ENCODE measurements around the gene E2F3. TPM values are rescaled to one million over a fixed set of nuclear protein-coding genes. Genes with fewer than 3 reads are reported as not detected.

The E2F3 gene
- total RNA-seq, 1 experiment from 2014 or later: 27.1 TPM

GRCh38 chr6:20538131-20538662, 136.5 kb downstream of the E2F3 start:
- POLR2A ChIA-PET: no interaction called here
- Histone ChIP-seq H3K9me3 (ENCODE audit: control insufficient read depth in 1 of 2, insufficient read depth in 1 of 2, low read depth in 1 of 2, low read length in 2 of 2) (no peaks in the 10 kb centered on the region), H4K20me1 (ENCODE audit: insufficient read depth) (no peaks in the 10 kb centered on the region), H3K27ac (ENCODE audit: low read depth, low read length) (no peak overlapping the region), H3K27me3 (ENCODE audit: insufficient read depth, low read length) (no peaks in the 10 kb centered on the region), H2AFZ (ENCODE audit: low read depth, low read length, poor library complexity, severe bottlenecking) (no peak overlapping the region), H3K79me2 (ENCODE audit: insufficient read depth, low read length) (peaks cover 77% of the 10 kb centered on the region), H3K4me1 (ENCODE audit: control insufficient read depth in 1 of 2, insufficient read depth in 2 of 2, low read length in 2 of 2) (peaks cover 15 to 25% of the 10 kb centered on the region in 2 experiments; a peak in 3 of 4 replicates), H3K9ac (ENCODE audit: low read length) (no peak overlapping the region), H3K36me3 (ENCODE audit: control insufficient read depth in 1 of 2, insufficient read depth in 2 of 2, low read length in 2 of 2) (peaks cover 0 to 8% of the 10 kb centered on the region in 2 experiments; a peak in 1 of 4 replicates), H3K4me3 (replicated peaks in 1 of 2; ENCODE audit: low read depth in 1 of 2, low read length in 2 of 2) (no peak overlapping the region), H3K4me2 (ENCODE audit: low read length) (no peak overlapping the region), H3K9me2 (ENCODE audit: insufficient read depth) (no peaks in the 10 kb centered on the region)
- ATAC-seq: no peak
- DNase-seq (ENCODE audit: low read depth, low spot score): no peak
- intact Hi-C loops (cut with micrococcal nuclease): no loop called here
- CTCF ChIA-PET: interaction anchor here (0.7 to 1.6 kb wide), 2 partner anchors 12 to 27 kb away, joined by 3 to 7 read pairs; no protein-coding TSS in a partner anchor
- TF ChIP-seq ZNF274 (IDR thresholded peaks at IDR 0.05; ENCODE audit: low read depth, low read length) (no peak), ZBTB33 (IDR thresholded peaks at IDR 0.05; ENCODE audit: extremely low read depth, insufficient replicate concordance, low read length) (no peak), SIN3A (IDR thresholded peaks at IDR 0.05; ENCODE audit: low read depth) (no peak), CTCF (IDR thresholded peaks at IDR 0.05 in 2 of 3, conservative IDR thresholded peaks at IDR 0.05 in 1 of 3; ENCODE audit: borderline replicate concordance in 1 of 3, insufficient read depth in 1 of 3, low read depth in 2 of 3, low read length in 2 of 3) (no peak), RAD21 (IDR thresholded peaks at IDR 0.05; ENCODE audit: low read depth) (no peak), POLR2AphosphoS5 (IDR thresholded peaks at IDR 0.05; ENCODE audit: low read depth, low read length) (no peak), ELF1 (IDR thresholded peaks at IDR 0.05; ENCODE audit: borderline replicate concordance, low read depth) (no peak), SRF (IDR thresholded peaks at IDR 0.05; ENCODE audit: low read depth) (no peak), EZH2phosphoT487 (IDR thresholded peaks at IDR 0.05; ENCODE audit: borderline replicate concordance) (no peak), YY1 (IDR thresholded peaks at IDR 0.05; ENCODE audit: extremely low read depth, insufficient replicate concordance, low read depth, low read length) (no peak)
- no TSS peak for BruUV-seq (replicated peaks)
- RAD21 ChIA-PET (ENCODE audit: low non-redundant PET in 1 of 2, low total read pairs in 2 of 2, uncharacterized antibody in 2 of 2, unreplicated experiment in 2 of 2): no interaction called here
